Vagina (tissue), 2 donors: ENCODE measurements around the gene SLC9A6. TPM values are rescaled to one million over a fixed set of nuclear protein-coding genes. Genes with fewer than 3 reads are reported as not detected.

Source experiments
- DNase-seq, 2 donors: peaks; one replicate each; pipeline ENCODE4 v3.0.0-alpha.2; 2017; ENCODE audit errors: extremely low spot score in 2 of 2
- H3K27ac ChIP-seq: fragments of 200-600 bp; sonication (generic); one replicate; pipeline ENCODE4 v1.5.1; 2019
- H3K27me3 ChIP-seq: fragments of 200-600 bp; sonication (generic); one replicate; pipeline ENCODE4 v1.5.1; 2019
- H3K36me3 ChIP-seq, 2 donors: fragments of 200-600 bp; sonication (generic); one replicate each; pipeline ENCODE4 v1.5.1; 2017 to 2019
- H3K4me1 ChIP-seq: fragments of 200-600 bp; sonication (generic); one replicate; pipeline ENCODE4 v1.5.1; 2019
- H3K4me3 ChIP-seq, 2 donors: fragments of 200-600 bp; sonication (generic); 1 replicate in 1 of 2; 2 replicates in 1 of 2; pipeline ENCODE4 v1.5.1; 2016 to 2019
- H3K9me3 ChIP-seq: fragments of 200-600 bp; sonication (generic); one replicate; pipeline ENCODE4 v1.5.1; 2019
- CTCF ChIP-seq, 3 experiments: fragments of 450-650 bp in 2 of 3; fragments of 200-600 bp in 1 of 3; sonication (generic) in 1 of 3; IDR thresholded peaks; one replicate each; pipeline ENCODE4 v1.5.1; 2017 to 2019; ENCODE audit warnings: antibody characterized with exemption in 3 of 3, mild to moderate bottlenecking in 2 of 3, moderate library complexity in 2 of 3
- POLR2A ChIP-seq, 2 donors: fragments of 450-650 bp; IDR thresholded peaks; one replicate each; pipeline ENCODE4 v1.6.1; 2017; ENCODE audit warnings: antibody characterized with exemption in 2 of 2, mild to moderate bottlenecking in 2 of 2, moderate library complexity in 2 of 2
- POLR2AphosphoS5 ChIP-seq, 2 donors: sonication (generic); formaldehyde crosslinking; IDR thresholded peaks; one replicate each; pipeline ENCODE4 v1.9.0; 2017; ENCODE audit warnings: antibody characterized with exemption in 2 of 2, mild to moderate bottlenecking in 2 of 2, low read depth in 1 of 2; ENCODE audit not compliant: insufficient read depth in 1 of 2
- intact Hi-C: fragments of 100-400 bp; cut with DNase I; formaldehyde crosslinking; loops from one replicate; pipeline ENCODE4 v1.15.1; 2023
- total RNA-seq: library from RNA; depleted of rRNA; stranded (reverse); fragments of >200 nt; gene quantifications from one replicate; pipeline ENCODE4 v1.2.3, GENCODE V29; 2016

The SLC9A6 gene
- total RNA-seq, 1 donor from 2014 or later, result 12.8 TPM

- Histone ChIP-seq H3K4me3 (no peak overlapping the region), H3K9me3 (no peaks in the 10 kb centered on the region), H3K36me3 (no peaks in the 10 kb centered on the region), H3K4me1 (peaks cover 10% of the 10 kb centered on the region), H3K27ac (peak overlapping the region; percentile 68), H3K27me3 (no peaks in the 10 kb centered on the region)
- intact Hi-C loops, result loop anchor here (10.0 kb wide), 1 partner anchor 123 kb away; no protein-coding TSS in a partner anchor
- no peak for DNase-seq
- TF ChIP-seq POLR2A (IDR thresholded peaks at IDR 0.05) (no peak), CTCF (IDR thresholded peaks at IDR 0.05) (no peak), POLR2AphosphoS5 (IDR thresholded peaks at IDR 0.05; ENCODE audit: insufficient read depth in 1 of 2, low read depth in 1 of 2) (no peak)
Observed at GRCh38 chrX:136031626-136032025, 46.4 kb downstream of the SLC9A6 start.

GRCh38 chrX:136032370-136032769, 47.1 kb downstream of the SLC9A6 start:
- H3K4me1 ChIP-seq, result peaks cover 10% of the 10 kb centered on the region
- intact Hi-C loops, result loop anchor here (10.0 kb wide), 1 partner anchor 122 kb away; no protein-coding TSS in a partner anchor
- no peaks in the 10 kb centered on the region for H3K36me3 ChIP-seq
- peak overlapping the region; percentile 68 for H3K27ac ChIP-seq
- TF ChIP-seq POLR2A (IDR thresholded peaks at IDR 0.05) (no peak), CTCF (IDR thresholded peaks at IDR 0.05) (no peak), POLR2AphosphoS5 (IDR thresholded peaks at IDR 0.05; ENCODE audit: insufficient read depth in 1 of 2, low read depth in 1 of 2) (no peak)
- no peak for DNase-seq
- no peaks in the 10 kb centered on the region for H3K9me3 ChIP-seq
- H3K27me3 ChIP-seq, result no peaks in the 10 kb centered on the region
- H3K4me3 ChIP-seq, result no peak overlapping the region

- H3K36me3 ChIP-seq, result no peaks in the 10 kb centered on the region
- no peaks in the 10 kb centered on the region for H3K9me3 ChIP-seq
- H3K27me3 ChIP-seq, result no peaks in the 10 kb centered on the region
- no peak overlapping the region for H3K4me3 ChIP-seq
- peaks cover 10% of the 10 kb centered on the region for H3K4me1 ChIP-seq
- TF ChIP-seq CTCF (IDR thresholded peaks at IDR 0.05) (no peak), POLR2A (IDR thresholded peaks at IDR 0.05) (no peak)
- intact Hi-C loops, result loop anchor here (10.0 kb wide), 1 partner anchor 120 kb away; no protein-coding TSS in a partner anchor
- no peak for DNase-seq
- H3K27ac ChIP-seq, result no peak overlapping the region
Observed at GRCh38 chrX:136034668-136035067, 49.4 kb downstream of the SLC9A6 start.

GRCh38 chrX:136035663-136036062, 50.4 kb downstream of the SLC9A6 start:
- intact Hi-C loops, result loop anchor here (10.0 kb wide), 1 partner anchor 119 kb away; no protein-coding TSS in a partner anchor
- no peak for DNase-seq
- Histone ChIP-seq H3K4me1 (no peaks in the 10 kb centered on the region), H3K36me3 (no peaks in the 10 kb centered on the region), H3K27ac (no peak overlapping the region), H3K9me3 (no peaks in the 10 kb centered on the region), H3K4me3 (no peak overlapping the region), H3K27me3 (no peaks in the 10 kb centered on the region)
- TF ChIP-seq CTCF (IDR thresholded peaks at IDR 0.05) (no peak), POLR2A (IDR thresholded peaks at IDR 0.05) (no peak), POLR2AphosphoS5 (IDR thresholded peaks at IDR 0.05; ENCODE audit: insufficient read depth in 1 of 2, low read depth in 1 of 2) (no peak)

- no peak overlapping the region for H3K4me3 ChIP-seq
- TF ChIP-seq POLR2AphosphoS5 (IDR thresholded peaks at IDR 0.05; ENCODE audit: insufficient read depth in 1 of 2, low read depth in 1 of 2), result no peak
- H3K4me1 ChIP-seq, result no peaks in the 10 kb centered on the region
- intact Hi-C loops, result loop anchor here (10.0 kb wide), 1 partner anchor 115 kb away; no protein-coding TSS in a partner anchor
- H3K9me3 ChIP-seq, result no peaks in the 10 kb centered on the region
- no peak for DNase-seq
- no peaks in the 10 kb centered on the region for H3K27me3 ChIP-seq
- no peaks in the 10 kb centered on the region for H3K36me3 ChIP-seq
- no peak overlapping the region for H3K27ac ChIP-seq
Observed at GRCh38 chrX:136039485-136039884, 54.2 kb downstream of the SLC9A6 start.
